Fibroblast of skin of back (primary cell): ENCODE data around the gene KLK10. TPM values are rescaled to one million over a fixed set of nuclear protein-coding genes. Genes with fewer than 3 reads are reported as not detected.

Source experiments
- DNase-seq: peaks from one replicate; pipeline ENCODE4 v3.0.0-alpha.2; 2013
- polyA plus RNA-seq, 2 experiments: library from polyadenylated mRNA; unstranded; fragments of 120-200 nt; gene quantifications; one replicate each; pipeline ENCODE4 v1.2.1, GENCODE V29; 2013; ENCODE audit not compliant: insufficient read length in 2 of 2

KLK10 gene, protein sequence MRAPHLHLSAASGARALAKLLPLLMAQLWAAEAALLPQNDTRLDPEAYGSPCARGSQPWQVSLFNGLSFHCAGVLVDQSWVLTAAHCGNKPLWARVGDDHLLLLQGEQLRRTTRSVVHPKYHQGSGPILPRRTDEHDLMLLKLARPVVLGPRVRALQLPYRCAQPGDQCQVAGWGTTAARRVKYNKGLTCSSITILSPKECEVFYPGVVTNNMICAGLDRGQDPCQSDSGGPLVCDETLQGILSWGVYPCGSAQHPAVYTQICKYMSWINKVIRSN
- not detected for polyA plus RNA-seq (2013, experiment 1 of 2; ENCODE audit: insufficient read length)
- polyA plus RNA-seq (2013, experiment 2 of 2; ENCODE audit: insufficient read length) = not detected

DNA sequence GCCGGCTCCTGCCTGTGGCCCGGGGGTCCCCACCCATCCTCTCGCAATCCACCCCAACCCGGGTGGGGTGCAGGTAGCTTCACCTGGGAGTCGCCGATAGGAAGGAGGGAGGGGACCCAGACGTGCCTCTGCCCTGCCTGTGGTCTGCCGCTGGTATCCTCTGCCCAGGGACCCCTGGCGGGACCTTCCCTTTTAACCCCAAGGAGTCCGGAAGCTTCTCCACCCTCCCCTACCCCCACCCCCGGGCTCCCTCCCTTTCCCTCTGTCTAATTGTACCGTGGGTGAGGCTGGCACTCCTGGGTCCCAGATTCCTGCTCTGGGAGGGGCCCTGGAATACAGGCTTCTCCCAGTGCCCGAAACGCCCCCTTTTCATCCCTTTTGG lies at the start of gene KLK10:
TSS of gene KLK10 (minus strand) at position 166 of the 382 bp plus-strand sequence. CDS start 579 bp downstream, outside the sequence.
- DNase-seq = no peak

DNA sequence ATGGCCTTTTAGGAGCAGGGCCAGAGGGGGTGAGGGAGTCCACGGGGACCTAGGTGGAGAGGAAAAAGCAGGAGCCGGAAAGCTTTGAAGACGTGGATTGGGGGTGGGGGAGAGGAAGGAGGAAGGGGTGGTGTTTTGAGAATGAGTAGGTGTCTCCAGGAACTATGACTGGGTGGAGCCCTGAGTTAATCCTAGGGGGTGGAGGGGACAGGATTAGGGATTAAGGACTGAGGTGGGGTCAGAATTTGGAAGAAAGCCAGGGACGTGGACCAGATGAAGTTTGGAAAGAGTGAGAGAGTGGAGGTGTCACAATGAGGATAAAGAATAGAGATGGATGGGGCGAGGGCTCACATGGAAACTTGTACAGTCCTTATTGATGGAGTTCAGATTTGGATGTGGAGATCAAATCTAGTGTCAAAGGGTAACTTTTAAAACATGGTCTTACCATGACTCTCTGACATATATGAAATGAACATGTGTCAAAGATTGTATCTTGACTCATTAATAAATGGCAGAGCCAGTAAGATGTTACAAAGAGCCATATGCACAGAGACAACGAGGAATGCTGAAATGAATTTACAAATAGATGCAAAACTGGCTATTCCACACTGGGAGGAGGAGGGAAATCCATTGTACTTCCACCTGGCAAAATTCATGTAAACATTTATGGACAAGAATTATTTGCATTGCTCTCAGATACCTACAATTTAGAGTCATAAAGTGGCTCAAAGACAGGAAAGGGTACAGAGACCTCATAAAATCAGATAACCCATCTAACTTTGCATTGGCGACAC lies 47.1 kb upstream of the KLK10 start:
- no peak for DNase-seq

DNA sequence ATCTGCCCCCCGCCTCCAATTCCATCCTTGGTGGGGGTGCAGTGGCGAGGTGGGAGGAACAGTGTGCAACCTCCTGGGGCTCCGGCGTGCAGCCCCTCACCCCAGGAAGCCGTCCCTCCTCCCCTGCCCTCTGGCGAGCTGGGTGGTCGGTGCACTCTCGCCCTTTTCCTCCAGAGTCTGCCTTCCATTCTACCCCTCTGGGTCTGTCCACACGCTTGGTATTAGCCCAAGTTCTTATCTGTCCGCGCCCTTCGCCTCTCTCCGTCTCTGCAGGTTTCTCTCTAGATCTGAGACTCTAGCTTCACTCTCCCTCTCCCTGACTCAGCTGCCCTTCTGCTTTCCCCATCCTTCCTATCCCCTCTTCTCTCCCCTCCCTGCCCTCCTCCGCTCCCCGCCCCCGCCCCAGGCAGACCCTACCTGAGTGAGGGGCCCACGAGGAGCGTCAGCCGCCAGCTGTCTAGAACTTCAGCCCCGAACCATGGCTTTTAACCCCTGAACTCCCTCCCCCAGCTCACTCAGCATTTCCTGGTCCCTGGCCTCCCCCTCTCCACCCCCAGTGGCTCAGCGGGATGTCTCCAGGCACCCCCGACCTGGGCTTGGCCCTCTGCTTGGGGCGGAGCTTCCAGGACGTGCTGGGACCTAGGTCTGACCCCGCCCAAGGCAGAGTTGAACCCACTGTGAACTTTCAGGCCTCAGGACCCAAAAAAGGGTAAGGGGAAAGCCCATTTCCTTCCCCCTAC lies 45.9 kb upstream of the KLK10 start:
- DNase-seq = no peak

DNA sequence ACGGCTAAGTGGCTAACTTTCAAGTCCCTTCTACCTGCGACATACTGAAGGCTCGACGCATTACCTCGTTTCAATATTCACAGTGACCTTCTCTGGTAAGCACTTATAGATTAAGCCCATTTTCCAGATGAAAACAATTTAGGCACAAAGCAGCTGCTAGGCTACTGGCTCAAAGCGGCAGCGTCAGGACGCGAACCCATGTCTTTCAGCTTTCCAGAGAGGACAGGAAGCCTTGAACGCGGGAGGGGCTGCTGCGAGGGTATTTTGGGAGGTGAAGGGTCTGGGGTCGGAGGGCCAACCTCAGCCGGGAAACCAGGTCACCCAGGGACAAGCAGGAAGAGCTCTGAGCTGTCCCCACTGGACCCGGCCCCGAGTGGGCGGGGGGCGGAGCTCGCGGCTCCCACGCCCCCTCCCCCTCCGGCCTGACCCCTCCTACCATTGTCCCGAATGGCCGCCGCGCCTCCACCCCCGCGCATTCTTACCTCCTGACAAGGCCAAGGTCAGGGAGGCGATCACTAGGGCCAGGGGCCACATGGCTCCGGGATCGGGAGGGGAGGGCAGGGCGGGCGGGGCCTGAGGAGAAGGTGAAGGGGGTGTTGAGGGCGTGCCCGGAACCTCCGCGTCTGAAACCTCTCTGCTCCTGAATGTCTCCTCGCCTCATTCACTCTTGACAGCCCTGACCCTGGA lies 45.2 kb upstream of the KLK10 start, which contains the start of gene KLK13:
TSS of gene KLK13 (minus strand) at position 559 of the 687 bp plus-strand sequence. CDS start at position 534, 25 bp downstream.
- DNase-seq = no peak

DNA sequence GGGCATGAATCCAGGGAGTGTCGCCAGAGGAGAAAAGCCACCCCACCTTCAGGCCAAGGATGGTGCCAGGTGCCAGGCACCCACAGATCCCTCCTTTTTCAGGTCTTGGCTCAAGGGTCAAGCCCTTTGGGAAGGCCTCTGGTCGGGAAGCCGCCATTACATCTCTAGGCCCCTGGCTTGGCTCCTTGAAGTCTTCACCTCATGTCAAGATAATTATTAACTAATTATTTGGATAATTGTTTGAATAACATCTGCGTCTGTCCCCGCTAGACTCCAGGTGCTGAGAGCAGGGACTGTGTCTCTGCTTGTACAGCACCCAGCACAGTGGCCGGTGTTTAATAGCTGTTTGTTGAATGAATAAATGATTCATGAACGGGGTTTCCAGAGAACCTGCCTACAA lies 44.2 kb upstream of the KLK10 start:
- no peak for DNase-seq

DNA sequence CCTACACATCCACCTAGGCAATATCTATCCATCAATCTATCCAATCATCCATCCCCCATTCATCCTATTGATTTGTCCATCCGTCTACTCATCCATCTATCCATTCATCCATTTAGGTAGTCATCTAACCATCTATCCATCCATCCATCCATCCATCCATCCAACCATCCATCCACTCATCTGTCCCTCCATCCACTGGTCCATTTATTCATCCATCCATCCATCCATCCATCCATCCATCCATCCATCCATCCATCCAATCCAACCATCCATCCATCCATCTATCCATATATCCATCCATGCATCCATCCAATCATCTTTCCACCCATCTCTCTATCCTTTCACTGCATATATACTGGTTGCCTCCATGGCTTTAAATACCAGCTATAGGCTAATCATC lies 41.5 kb upstream of the KLK10 start:
- no peak for DNase-seq

DNA sequence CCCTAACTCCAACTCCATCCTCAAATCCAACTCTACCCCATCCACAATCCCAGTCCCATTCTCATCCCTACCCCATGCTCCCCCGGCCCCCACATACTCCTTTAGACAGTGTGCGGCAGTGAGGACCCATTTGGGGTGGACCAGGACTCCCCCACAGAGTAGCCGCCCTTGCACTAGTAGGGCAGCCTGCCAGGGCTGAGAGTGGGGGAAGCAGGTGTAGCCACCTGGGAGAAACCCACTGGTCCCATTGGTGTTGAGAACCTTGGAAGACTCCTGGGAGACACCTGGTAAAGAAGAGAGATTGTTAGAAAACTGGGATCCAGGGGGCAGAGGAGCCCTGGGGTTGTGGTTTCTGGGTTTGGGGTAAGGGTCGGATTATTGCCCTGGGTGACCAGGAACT lies 40.8 kb upstream of the KLK10 start:
- DNase-seq = no peak

DNA sequence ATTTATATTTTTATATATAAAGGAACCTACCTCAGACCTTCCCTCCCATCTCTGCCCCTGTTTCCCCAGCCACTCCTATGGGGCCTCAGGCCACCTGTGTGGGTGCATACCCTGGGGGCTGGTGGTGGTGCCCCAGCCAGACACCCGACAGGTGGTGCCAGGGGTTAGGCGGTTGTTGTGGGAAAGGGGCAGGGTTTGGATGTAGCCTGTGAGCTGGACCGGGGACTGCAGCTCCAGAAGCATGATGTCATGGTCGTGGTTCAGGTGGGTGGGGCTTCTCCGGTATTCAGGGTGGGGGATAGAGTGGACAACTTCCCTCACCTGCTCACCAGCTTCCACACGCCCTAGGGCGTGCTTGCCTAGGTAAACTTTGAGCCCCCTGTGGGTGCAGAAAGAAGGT lies 40.2 kb upstream of the KLK10 start:
- DNase-seq = no peak

DNA sequence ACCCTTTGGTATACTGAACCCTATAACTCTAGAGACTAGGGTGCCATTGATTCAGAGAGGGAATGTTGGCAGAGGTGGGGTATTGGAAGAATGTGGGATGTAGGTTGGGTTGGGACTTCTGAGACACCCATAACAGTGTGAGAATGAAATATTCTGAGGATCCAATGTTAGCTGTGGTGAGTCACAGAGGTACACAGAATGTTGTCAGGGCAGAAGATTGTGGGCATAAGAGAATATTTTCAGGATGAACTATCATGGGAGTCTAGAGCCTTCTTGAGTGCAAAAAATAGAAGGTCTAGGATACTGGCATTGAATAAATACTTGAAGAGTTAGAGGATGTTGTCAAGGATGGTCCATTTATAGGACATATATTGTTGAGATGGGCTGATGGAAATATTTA lies 36.4 kb upstream of the KLK10 start:
- DNase-seq = no peak

DNA sequence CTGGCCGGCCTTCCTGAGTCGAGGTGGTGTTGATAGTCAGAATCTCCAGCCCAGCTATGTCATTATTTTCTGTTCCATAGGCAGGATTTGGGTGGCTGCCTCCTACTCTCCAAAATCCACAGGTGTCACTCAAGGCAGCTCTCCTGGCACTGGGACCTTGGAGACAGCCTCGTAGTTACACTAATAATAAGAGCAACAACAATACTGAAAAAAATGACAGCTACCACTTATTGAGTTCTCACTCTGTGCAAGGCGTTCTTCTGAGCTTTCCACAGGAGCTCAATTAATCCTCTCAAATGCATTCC lies 27.5 kb upstream of the KLK10 start:
- DNase-seq = no peak

DNA sequence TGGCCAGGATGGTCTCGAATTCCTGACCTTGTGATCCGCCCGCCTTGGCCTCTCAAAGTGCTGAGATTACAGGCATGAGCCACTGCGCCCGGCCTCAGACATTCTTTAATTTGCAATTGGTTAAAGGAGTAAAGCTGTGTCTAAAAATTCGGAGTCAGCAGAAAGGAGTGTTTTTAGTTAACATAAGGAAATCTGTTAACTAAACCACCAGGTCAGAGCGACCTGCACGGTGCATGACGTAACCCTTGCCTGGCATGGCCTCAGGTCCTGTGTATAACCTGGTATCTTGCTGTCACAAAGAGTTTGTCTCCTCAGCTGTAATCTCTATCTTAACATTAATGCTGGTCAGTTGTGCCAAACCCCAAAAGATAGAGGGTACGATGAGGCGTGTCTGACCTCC lies 24.8 kb upstream of the KLK10 start:
- no peak for DNase-seq

DNA sequence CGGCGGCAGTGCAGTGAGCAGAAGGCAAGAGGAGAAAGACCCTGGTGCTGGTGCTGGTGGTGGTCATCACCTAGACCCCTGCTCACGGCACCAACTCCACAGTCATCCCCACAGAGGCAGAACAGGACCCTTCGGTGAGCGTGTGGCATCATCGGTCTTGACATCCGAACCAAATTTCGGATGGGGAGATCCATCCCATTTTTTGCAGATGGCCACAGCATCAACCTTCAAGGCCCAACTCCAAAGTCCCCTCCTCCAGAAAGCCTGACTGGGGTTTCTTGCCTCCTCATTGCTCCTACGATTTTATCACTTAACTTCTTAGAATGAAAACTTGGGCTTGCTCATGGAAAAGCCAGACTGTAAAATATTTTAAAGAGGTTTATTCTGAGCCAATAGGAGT lies 24.0 kb upstream of the KLK10 start:
- no peak for DNase-seq

DNA sequence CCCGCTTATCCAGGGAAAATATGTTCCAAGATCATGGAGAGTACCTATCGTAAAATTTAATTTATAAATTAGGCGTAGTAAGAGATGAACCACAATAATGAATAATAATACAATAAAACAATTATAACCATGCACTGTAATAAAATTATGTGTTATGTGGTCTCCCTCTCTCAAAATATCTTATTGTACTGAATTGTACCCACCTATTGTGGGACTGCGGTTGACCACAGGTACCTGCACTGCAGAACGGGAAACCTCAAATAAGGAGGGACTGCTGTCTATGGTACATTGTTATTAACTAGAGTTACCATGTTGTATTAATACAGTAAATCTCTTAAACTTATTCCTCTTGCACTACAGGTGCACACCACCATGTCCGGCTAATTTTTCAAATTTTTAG lies 20.6 kb upstream of the KLK10 start:
- DNase-seq = no peak

DNA sequence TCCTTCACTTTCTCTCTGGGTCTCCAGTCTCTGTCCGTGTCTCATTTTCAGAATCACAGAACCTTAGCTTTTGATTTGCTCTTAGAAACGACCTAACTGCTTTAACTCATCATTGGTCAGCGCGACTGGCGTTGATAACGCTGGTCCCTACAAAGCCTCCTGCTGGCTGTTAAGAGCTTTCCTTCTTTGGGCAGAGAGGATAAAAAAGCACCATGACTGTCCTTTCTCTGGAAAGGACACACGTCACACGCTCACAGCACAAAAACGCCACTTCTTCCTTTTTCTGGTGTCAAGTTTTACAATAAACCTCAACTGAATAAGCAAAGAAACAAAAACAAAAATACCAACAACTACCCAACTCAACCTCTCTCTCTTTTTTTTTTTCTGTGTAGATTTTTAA lies 17.0 kb upstream of the KLK10 start:
- DNase-seq = no peak

DNA sequence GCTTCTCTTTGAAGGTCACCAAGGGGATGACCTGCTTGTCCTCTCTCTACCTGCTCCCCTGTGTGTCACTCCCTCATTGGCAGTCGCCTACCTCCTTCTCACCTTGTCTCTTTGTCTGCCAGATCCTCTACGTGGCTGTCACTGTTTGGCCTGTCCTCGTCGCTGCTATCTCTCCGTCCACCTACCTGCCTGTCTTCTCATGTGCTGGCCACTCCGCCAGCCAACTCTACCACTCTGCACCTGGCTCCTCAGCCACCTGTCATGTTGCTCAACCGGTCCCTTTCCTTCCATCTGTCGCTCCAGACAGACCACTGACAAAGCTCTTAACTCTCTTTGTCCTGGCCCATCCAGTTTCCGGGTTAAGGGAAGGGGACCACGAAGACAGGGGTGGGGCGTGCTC lies 15.2 kb upstream of the KLK10 start, which contains the start of gene KLK12:
TSS of gene KLK12 (minus strand) at position 299 of the 400 bp plus-strand sequence. CDS start 381 bp downstream, outside the sequence.
- DNase-seq = no peak

DNA sequence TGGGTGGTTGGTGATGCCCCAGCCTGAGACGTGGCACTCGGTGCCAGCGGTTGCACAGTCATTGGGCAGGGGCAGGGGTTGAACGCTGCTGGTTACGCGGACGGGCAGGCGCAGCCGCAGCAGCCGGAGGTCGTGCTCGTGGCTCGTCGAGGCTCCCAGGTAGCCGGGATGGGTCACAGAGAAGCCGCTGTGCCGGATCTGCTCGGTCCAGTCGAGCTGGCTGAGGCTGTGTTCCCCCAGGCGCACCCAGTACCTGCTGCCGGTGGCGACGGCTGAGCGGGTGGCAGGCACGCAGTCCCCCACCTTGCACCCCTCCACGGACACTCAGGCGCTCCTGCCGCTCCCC lies 12.3 kb upstream of the KLK10 start:
- DNase-seq = no peak

DNA sequence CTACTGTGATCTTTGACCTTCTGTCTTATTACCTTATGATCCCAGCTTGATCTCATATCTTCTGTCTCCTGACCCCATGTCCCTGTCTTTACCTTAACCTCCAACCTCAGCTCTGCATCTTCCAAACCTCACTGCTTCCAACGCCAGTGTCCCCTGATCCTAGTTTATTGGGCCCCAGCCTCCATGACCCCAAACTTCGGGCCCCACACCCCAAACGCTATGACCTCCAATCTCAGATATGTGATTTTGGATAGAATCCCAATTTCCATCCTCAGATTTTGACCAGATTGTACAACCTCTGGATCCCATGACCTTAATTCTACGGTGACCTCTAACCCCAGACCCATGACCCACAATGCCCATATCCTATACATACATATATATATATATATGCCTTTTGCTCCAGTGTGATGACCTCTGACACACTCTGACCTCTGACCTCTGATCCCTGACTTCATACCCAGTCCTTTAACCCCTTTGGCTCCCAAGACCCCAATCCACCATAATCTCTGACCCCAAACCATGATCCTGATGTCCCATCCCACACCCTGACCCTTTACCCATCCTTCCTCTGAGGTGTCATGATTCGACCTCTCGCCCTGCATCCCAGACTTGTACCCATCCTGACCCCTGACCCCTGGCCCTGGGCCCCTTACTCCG lies 11.8 kb upstream of the KLK10 start:
- no peak for DNase-seq

DNA sequence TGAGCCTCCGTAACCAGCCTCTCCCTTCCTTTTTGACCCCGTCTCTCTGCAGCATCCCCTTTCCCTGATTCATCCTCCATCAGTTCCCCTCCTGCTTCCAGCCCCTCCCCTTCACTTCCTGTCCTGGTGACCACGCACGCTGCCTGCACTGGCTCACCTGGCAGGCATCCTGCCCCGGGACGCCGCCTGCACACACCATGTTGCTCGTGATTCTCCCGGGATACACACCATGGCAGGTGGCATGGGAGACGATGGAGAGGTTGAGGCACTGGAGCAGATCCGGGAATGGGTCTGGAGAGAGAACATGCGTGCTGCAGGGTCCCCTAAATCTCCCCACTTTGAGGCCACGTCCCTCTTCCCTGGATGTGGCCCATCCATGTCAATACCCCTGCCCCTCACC lies 11.1 kb upstream of the KLK10 start:
- DNase-seq = no peak

DNA sequence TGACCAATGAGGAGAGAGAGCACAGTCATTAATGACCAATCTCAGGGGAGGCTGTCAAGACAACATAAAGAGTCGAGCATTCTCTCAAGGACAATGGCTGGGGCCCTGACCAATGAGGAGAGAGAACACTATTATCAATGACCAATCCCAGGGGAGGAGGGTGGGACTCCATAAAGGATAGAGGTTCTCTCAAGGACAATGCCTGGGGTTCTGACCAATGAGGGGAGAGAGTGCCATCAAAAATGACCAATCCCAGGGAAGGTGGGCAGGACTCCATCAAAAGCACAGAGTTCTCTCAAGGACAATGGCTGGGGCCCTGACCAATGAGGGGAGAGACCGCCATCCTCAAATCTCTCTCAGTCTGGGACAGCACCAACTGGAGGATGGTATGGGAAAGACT lies 10.2 kb upstream of the KLK10 start:
- DNase-seq = no peak

DNA sequence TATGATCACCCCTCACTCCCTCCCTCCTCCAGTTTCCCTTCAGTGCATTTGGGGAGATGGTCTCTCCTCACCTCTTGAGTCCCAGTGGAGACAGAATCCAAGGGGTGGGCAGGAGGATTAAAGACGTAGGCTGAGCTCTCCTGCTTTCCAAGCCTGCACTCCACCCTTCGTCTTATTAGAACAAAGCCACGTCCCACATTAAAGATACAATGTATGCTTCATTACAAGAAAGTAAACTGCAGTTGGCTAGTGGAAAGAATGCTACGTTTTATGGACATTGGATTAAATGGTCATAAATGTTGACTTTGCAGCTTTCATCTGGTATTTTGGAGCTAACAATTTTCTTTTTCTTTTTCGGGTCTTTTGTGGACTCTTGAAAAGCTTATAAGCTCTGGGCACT lies 8.4 kb upstream of the KLK10 start:
- no peak for DNase-seq

DNA sequence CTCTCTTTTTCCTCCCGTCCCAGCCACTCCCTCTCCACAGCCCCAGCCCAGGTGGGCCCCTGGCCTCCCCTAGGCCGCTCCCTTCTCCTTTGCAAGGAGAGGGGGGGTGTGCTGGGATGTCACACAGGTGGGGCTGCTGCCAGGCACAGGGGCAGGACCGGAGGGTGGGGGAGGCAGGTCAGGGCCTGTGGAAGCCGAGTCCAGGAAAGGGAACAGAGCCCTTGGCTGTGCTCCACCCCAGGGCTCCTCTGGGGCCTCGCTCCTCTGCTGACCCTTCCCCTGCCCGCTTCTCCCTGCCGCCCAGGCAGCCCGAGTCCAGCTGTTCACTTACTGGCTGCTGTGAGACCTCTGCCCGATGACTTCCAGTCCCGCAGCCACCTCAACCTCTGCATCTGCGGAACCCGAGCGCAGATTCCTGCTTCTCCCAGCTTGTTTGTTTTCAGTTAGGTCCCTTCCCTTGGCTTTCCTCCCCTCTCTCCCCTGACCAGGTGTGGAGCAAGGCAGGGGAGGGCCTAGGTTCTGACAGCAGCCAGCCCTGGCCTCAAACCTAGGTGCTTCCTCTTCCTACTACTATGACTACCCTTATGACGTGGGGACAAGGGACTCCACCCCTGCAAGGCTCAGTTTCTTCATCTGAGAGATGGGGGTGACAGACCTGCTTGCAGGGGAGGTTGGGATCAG lies 7.8 kb upstream of the KLK10 start:
- no peak for DNase-seq

DNA sequence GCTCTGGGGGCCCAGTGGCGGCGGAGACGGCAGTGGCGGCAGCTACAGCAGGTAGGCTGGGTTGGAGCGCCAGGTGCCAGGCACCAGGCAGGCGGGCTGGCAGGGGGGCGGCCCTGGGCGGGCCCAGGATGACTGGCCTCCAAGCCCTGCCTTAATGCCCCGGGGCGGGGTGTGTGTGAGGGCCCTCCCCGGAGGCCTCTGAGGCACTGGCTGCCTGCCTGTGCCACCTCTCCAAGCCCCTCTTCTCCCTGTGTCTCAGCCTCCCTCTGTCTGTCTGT lies 7.0 kb upstream of the KLK10 start, which contains the start of gene KLK11:
TSS of gene KLK11 (minus strand) at position 63 of the 278 bp plus-strand sequence. CDS start 985 bp downstream, outside the sequence.
- no peak for DNase-seq
